Fibroblast of villous mesenchyme (primary cell): Measurements from ENCODE around the gene PSKH1. TPM values are rescaled to one million over a fixed set of nuclear protein-coding genes. Genes with fewer than 3 reads are reported as not detected.

Experiments used
- DNase-seq: peaks from one replicate; pipeline ENCODE4 v3.0.0-alpha.2; 2010; ENCODE audit warnings: low read depth
- H3K4me3 ChIP-seq: 2 replicates; pipeline ENCODE4 v1.5.1; 2011; ENCODE audit warnings: low read depth, mild to moderate bottlenecking, low read length
- total RNA-seq: library from RNA; depleted of rRNA; stranded (reverse); fragments of >200 nt; gene quantifications from 2 replicates; pipeline ENCODE4 v1.2.3, GENCODE V29; 2012
- TF ChIP-seq, protein P1 (sequence below): IDR thresholded peaks from 2 replicates; pipeline ENCODE4 v1.5.1; 2012; ENCODE audit warnings: low read depth, mild to moderate bottlenecking, low read length; ENCODE audit not compliant: insufficient read depth

The PSKH1 gene
- total RNA-seq, 1 donor: 13.0 TPM

DNA sequence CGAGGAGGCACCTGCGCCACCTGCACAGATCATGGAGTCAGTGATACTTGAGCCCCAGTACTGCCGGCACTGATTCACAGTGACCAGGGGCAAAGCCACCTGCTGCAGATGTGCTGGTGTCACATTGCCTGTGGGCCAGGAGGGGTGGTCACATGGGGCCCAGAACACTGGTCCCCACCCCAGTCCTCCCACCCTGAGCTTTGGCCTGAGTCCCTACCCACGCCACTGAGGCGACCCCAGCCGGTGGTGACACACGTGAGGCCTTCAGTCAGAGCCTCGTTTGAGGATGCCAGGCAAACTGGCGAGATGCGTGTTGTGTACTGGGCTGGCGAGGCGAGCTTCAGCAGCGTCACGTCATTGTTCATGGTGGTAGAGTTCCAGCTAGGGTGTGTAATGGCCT, 37.1 kb downstream of the PSKH1 start:
- TF ChIP-seq, protein P1, sequence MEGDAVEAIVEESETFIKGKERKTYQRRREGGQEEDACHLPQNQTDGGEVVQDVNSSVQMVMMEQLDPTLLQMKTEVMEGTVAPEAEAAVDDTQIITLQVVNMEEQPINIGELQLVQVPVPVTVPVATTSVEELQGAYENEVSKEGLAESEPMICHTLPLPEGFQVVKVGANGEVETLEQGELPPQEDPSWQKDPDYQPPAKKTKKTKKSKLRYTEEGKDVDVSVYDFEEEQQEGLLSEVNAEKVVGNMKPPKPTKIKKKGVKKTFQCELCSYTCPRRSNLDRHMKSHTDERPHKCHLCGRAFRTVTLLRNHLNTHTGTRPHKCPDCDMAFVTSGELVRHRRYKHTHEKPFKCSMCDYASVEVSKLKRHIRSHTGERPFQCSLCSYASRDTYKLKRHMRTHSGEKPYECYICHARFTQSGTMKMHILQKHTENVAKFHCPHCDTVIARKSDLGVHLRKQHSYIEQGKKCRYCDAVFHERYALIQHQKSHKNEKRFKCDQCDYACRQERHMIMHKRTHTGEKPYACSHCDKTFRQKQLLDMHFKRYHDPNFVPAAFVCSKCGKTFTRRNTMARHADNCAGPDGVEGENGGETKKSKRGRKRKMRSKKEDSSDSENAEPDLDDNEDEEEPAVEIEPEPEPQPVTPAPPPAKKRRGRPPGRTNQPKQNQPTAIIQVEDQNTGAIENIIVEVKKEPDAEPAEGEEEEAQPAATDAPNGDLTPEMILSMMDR: no peak
- no peak for DNase-seq
- H3K4me3 ChIP-seq: no peak overlapping the region

DNA sequence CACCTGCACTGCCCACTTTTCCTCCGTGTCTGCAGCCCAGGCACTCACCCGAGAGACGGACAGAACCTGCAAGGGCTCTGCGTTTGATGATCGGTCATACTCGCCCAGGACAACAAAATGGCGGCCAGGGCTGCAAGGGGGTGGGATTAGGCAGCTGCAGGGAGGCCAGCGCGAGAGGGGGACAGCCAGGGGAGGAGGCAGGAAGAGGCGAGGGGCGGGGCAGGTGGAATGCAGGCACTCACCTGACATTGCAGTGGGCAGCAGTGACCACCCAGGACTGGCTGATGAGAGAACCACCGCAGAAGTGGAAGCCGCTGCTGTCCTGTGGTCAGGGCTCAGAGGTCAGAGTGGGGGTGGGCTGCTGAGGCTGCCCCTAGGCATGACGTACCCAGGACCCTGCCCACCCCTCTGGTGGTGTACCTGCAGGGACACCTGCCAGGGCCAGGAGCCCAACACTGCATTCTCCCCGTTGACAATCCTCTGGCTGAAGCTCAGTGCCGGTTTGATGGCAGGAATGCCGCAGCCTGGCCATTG, 37.7 kb downstream of the PSKH1 start:
- no peak overlapping the region for H3K4me3 ChIP-seq
- TF ChIP-seq, protein P1: no peak

DNA sequence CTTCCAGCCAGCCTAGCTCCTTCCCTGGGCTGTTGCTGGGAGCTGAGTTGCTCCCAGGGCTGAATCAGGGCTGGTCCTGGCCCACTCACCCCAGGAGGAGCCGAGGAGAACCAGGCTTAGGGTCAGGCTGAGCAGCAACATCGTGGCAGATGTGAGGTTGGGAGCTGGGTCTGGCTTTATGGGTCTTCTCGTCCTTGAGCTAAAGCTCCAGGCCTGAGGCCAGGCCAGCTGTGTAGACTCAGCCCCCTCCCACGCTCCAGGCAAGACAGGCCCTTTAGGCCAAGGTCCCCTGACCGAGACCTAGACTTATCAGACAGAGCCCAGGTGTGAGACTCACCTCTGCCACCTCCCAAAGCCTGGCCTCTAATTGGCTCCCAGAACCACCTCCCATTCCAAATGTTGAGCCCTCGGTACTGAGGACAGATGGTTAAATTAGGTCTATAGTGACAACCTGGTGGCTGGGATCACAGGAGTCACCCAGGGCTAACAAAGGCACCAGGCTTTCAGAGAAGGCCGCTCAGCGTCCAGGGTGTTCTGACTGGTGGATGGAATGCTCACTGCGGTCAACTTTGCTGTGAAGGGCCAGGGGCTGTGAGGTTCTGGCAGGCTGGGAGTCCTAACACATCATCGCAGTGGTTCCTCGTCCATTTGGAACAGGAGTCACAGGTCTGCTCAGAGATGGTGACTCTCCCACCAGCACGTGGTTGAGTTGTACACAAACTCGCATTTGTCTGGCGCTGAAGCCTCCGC, 38.8 kb downstream of the PSKH1 start, which contains the start of gene CTRL:
CTRL (minus strand) TSS at position 151 of the 750 bp plus-strand sequence; CDS start at position 141, 10 bp downstream.
- DNase-seq: no peak
- TF ChIP-seq, protein P1: peak; percentile 28
- H3K4me3 ChIP-seq: no peak within 1 kb of the TSS

More for the DNA sequence above, 37.7 kb downstream of the PSKH1 start:
- no peak for DNase-seq

DNA sequence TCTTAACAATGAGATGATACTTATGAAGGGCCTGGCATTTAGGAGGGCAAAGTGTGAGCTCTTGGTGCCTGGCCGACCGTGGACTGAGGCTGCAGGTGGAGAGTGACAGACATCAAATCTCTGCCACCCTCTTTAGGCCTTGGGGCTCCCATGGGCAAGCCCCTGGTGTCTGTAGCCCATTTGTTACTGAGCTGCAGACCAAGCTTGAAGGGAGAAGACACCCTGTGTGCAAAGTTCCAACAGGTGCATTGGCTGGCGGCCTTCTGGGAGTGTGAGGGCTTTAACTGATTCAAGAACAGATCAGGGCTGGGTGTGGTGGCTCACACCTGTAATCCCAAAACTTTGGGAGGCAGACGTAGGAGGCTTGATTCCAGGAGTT, 39.4 kb downstream of the PSKH1 start:
- DNase-seq: no peak
- TF ChIP-seq, protein P1: no peak
- no peak overlapping the region for H3K4me3 ChIP-seq

DNA sequence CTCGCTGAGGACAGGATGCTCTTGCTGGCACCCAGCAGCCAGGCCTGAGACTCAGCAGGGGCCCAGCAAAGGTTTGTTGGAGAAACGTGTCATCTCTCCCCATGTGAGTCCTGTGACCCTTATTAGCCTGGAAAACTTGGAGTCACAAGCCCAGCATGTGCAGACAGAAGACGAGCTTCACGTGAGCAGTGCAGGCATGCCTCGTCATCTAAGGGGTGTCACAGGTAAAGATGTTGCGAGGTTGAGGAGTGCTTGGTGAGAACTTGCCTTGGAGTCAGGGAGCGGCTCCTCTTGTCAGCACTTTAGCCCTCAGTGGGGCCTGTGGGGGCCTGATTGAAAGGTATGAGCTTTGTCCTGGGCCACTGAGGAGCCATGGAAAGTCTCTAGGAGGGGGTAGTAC, 40.8 kb downstream of the PSKH1 start:
- TF ChIP-seq, protein P1: no peak
- H3K4me3 ChIP-seq: no peak overlapping the region
- no peak for DNase-seq

DNA sequence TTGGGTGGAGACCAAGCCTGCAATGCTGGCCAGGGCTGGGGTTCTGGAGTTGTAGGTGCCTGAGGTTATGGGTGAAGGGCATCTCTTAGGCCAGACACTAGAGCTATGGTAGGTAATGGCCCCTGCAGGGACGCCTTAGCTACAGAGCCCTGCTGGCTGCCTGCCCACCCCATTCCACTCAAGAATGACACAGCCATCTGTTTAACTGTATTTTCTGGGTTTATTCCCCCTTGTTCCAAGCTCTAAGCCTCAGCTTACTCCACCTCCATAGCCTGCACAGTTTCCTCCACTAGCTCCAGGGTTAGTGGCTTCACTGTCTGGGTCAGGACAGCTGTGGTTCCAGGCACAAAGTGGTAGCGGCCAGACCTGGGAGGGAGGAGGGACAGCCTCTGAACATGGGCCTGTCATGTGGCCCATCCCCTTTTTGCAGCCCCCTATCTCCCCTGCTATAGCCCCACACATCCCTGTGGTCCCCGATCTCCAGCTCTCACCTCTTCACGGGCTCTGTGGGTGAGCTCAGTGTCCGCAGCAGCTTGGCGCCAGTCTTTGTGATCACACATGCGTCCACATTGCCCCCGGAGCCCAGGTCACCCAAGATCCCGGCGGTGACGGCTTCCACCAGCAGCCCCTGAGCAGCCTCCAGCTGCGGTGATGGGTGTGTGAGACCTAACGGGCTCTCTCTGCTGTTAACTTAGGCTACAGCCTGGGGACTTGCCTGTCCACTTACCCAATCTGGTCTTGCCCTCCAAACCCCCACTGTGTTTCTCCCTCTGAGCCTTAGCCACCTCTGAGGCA, 41.4 kb downstream of the PSKH1 start:
- TF ChIP-seq, protein P1: no peak
- no peak for DNase-seq
- H3K4me3 ChIP-seq: peak overlapping the region; percentile 98
